Endometrial microvascular endothelial cells (primary cell): ENCODE data around the gene SHC1. TPM values are rescaled to one million over a fixed set of nuclear protein-coding genes. Genes with fewer than 3 reads are reported as not detected.

Source experiments
- in situ Hi-C: cut with HindIII; loops from 2 replicates; pipeline ENCODE4 v1.10.0; 2017; ENCODE audit warnings: low sequenced_read_pairs, low pct_unique_long_range_greater_than_20kb; ENCODE audit errors: inconsistent ontology term
- total RNA-seq: library from RNA; depleted of rRNA; stranded (reverse); fragments of >200 nt; gene quantifications from one replicate; pipeline ENCODE4 v1.2.3, GENCODE V29; 2015; ENCODE audit errors: inconsistent ontology term

Gene SHC1
- total RNA-seq, 1 donor from 2014 or later: 406 TPM

DNA sequence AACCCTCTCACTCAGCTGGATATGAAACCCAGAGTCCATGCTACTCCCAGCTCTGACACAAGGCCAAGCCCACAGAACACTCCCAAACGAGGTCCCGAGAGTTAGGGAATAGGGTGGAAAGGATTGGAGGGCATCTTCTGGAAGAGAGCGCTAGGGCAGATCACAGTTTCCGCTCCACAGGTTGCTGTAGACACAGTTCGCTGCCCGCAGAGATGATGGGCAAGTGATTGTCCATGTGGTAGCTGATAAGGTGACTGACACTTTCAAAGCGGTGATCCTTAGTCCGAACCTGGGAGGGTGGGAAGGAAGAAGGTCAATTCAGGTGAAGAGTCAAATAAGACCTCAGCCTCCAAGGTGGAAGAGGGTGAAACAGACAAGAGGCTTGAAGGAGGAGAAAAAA, 6.9 kb downstream of the SHC1 start:
- in situ Hi-C loops: no loop called here

DNA sequence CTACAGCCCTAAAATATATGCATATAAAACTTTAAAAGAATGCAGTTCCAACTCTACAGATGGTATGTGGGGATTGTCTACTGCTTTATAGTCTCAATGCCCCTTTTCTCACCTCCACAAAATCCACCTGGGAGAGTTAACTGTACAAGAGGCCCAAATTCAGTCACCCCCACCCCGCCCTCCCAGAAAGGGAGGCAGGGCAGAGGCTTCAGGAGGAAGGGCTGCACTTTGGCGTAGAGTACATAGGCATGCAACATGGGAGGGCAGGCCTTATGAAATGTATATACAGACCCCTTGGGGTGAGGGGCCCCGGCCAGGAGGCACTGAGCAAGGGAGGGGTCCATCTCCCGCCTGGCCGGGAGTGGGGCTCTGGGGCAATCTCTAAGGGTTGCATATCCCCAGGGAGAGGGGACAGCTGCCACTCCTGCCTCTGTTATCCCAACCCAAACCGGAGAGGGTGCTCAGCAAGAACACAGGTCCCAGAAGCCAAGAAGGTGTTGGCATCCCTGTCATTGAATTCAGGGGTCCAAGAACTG, 7.7 kb downstream of the SHC1 start:
- in situ Hi-C loops: no loop called here

DNA sequence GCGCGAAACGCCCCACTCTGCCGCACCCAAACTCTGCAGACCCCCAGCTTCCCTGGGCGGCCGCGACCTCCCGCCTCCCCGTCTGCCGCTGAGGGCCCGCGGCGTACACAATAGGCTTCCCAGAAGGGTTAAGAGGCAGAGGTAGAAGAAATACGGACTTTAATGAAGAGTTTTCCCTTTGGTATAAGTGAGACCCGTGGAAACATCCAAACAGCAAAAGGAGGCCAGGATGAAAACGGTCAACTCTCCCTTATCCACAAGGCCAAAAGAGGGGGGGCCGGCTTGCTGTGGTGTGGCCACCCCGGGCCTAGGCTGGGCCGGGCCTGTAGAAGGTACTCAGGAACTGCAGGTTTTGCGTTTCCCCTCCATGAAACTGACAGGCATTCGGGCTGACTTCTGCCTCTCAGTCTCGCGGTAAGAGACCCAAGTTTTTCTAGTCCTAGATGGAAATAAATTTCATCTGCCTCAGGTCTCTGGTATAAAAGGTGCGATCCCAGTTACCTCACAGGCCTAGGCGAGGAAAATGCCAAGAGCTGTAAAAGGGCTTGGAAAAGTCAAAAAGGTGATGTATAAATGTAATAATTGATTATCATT, 8.3 kb downstream of the SHC1 start:
- in situ Hi-C loops: no loop called here

DNA sequence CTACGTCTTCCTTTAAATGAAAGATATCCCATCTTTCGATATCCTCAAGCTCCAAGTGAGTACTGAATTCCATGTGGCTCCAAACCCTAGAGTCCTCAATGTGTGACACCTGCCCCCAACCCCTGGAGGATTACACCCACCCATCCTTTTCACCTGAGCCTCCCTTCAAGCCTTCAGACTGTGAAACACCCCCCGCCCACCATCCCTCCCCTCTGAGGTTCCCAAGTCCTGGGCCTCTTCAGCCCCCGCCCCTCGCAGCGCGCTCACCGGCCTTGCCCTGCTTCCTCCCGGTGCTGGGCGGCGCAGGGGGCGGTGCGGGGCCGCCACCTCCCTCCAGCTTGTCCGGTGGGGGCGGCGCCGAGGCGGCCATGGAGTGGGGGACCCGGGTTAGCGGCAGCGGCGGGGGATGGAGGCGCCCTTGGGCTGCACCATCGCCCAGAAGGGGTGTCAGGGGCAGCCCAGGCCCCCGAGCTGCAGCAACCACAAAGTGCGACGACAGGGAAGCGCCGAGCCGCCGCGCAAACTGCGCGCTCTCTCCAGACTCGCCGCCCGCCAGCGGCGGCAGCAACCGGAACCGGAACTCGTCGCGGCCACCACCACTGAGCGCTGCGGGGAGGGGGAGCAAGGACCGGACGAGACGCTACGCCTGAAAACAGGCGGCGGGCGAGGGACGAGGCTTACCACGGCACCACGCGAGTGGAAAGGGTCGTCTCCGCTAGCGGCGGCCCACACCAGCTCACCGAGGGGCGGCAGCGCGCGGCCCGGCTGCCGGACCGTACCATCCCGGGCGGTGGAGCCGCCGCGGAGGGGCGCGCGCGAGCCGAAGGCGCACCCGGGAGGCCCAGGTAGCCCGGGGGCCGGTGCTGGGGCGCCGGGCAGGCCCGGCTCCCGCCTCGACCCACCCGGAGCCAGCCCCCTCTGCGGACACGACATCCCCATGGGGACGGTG, 9.1 kb downstream of the SHC1 start, which contains the start of gene PYGO2:
PYGO2 (minus strand) TSS at position 576 of the 949 bp plus-strand sequence; CDS start at position 370, 206 bp downstream.
- in situ Hi-C loops: no loop called here

DNA sequence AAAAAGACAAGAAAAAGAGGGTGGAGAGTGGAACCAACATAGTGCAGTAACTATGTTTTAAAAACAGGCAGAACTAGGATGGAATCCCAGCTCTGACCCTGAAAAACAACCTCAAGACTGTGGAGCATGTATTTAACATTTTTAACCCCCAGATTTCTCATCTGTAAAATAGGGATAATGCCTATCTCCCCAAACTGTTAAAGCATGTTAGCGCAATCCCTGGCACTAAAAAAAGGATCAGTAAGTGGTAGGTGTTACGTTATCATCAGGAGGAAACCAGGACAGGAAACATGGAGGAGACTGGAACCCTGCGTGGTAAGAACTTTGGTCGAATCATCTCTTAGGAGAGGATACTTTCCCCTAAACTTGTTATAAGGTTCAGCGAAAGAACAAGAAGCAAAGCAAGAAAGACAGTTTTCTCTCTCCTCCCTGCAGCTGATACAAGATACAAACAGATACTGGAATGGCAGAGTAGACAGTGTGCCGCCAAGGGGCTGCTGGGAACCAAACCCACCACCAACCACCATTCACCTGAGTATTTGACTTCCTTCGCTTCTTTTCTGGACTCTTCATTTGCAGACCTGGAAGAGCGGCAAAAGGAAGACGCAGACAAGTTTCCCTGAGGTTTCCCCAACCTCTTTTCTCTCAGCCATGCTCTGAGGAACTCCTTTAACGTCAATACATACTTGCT, 10.0 kb downstream of the SHC1 start:
- in situ Hi-C loops: no loop called here

DNA sequence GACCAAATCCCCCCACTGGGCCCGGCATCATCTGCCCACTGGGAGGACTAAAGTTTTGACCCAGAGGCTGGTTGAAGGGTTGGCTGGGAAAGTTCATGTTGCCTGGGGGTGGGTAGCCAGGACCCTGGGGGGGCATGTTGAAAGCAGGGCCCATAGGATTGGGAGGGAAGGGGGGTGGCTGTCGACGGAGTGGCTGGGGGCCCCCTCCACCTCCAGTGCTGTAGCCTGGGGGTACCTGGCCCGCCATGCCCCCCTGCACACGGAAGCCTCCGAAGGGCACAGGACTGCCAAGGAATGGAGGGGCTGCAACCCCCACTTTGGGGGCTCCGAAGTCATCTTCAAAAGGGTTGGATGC, 11.1 kb downstream of the SHC1 start:
- in situ Hi-C loops: no loop called here

DNA sequence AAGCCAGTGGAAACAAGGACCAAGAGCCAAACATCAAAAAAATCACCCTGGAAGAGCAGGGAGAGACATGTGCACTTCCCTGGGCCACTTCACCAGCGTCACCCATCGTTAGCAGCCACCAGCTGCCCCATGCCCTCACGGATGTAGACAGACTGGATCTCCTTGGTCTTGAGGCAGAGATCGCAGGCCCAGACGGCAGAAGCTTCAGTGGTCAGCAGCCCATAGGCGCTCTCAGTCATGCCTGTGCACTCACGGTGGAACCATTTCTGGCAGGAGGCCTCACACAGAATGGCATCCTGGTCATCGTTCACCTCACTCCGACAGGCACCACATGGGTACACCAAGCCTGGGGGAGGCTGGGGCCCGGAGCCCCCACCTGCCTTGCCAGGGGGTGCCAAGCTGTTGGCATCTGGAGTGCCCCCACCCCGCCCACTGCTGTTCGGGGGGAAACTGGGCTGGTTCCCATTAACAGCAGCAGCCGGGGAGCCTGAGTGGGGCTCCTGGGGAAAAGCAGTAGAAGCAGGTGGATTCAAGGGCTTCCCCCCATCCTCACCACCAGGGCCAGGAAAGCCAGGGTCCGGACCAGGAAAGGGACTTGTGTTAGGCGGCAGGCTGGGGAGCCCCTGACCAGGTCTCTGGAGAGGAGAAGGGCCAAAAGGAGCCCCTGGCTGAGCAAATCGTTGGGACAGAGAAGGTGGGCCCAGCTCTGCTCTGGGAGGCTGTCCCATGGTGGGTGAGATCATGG, 11.7 kb downstream of the SHC1 start:
- in situ Hi-C loops: no loop called here

DNA sequence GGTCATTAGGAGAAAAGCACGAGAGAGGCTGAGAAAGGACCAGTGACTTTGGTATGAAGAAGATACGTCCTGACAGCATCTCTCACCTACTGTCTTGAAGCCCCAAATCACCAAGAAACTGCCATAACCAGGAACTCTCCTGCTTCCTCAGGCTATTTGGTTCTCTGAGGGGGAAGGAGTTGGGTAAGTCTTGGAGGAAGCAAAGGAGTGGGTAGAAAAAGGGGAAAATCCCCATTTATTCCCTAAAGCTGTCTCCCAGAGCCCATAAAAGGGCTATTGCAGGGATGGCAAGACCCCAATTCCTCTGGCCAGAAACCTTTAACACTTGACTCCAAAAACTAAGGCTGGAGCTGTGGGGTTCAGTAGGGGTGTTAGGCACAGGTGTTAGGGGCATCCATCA, 12.5 kb downstream of the SHC1 start:
- in situ Hi-C loops: no loop called here

DNA sequence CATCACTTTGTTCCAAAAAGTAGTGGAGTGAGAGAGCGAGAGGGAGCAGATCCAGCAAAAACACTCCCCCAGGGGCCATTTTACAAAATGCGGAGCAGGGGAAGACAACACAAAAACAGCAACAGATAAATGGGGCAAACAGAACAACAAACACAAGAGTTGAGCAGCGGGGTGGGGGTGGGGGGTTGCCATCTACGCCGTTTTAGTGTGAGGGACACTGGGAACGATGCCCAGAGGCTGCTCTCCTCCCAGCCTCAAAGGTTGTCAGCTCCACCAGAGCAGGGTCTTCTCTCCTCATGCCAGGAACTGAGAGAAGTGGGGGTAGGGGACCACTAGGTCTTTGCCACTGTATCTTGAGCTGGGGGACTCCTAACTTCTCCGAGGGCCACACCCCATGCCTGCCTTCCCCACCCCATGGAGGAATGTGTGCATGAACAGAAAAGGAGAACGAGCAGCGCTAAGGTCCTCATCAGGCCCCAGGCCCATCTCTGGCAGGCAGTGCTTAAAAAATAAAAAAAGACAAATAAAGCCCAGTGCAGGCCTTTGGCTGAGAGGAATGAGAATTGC, 13.4 kb downstream of the SHC1 start:
- in situ Hi-C loops: no loop called here

DNA sequence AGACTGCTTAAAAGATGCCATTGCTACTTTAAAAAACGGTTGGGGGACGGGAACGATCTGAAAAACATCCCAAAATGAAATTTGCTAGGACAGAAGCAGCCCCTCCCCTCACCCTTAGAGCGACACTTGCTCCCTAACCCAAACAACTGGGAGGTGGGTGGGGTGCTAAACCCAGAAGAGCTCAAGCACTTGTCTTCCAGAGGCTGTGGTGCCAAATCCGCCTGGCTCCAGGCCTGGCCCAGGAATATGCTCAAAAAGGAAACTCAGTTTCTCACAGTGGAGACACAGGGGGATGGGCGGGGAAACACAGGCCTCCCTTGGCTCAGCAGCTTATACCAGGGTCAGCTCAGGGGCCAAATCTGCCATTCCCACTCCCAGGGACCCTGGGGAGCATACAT, 14.0 kb downstream of the SHC1 start:
- in situ Hi-C loops: no loop called here

DNA sequence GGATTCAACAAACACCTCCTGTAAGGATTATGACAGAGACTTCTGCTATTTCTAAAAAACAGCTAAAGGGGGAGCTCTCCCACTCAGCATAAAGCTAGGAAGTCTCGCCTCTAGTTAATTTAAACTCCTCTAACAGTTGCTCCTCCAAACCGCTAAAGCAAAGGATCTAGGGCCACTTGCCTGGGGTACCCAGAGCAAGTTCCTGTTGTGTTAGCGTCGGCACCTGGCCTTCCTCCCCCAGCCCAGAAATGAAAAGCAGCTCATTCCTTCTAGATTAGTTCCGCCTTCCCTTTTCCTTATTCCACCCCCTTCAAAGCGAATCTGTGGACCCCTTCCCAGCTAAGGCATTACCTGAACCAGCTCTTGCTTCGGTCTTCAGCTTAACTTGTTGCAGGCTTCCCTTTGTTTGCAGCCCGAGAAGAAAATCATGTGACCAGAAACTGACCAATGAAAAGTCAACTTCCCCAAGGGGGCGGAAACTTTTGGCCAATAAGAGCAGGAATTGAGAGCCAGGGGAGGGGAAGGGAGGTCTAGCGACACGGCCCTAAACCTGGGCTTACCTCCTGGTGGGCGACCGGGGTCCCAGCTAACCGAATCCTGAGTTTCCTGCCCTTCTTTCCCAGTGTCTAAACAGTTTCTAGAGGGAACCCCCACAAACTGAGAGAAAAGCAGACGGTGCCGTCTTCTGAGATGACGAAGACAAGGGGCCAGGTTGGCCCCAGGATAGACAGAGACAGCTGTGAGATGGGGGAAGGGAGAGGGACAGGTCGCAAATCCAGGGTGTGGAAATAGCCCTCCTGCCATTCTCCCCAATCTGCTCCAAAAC, 14.6 kb downstream of the SHC1 start, which contains the start of gene PBXIP1:
PBXIP1 (minus strand) TSS at position 382 of the 826 bp plus-strand sequence. CDS start 2,378 bp downstream, outside the sequence.
- in situ Hi-C loops: no loop called here

DNA sequence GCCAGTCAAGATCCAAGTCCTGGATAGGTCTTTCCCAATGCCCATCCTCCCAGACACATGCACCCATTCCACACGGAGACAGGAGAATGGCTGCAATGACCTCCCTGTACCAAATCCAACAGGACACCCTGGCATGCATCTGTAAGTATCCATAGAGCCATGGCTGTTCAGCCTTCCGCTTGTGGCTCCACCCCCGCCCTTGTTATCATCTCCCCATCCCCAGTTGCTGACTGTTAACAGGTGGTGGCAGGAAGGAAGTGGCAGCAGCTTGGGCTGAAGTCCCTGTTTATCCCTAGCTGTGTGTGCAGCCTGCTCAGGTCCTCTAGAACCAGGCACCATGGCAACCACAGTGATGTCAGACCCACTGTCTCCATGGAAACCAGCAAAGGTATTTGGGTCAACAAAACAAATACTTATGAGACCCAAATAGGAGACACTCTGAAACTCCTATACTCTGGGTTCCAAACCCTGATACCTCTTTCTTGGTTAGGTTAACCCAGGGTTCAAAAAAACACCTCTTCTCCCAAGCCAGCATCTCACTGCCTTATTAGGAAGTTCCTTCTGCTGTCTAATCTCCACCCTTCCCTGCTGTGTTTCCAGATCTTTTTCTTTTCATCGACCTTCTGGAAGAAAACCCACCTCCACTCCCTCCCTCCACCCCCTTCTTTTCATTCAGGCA, 15.4 kb downstream of the SHC1 start:
- in situ Hi-C loops: no loop called here

DNA sequence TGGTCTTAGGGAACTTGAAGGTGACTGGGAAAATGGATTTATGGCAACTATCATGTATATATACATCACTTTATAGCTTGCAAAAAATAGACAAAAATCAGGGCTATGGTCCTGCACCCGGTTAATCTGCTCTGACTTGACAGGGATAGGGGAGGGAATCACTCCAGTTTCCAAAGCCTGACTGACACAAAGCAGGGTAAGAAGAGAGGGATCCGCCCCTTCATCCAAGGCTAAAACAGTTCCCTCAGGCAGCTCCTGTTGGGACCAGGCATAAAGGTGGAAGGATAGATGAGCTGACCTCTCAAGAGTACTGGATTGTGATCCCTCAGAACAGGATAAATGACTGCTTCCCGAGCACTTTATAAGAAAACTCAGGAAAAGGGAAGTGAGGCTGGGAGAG, 16.0 kb downstream of the SHC1 start:
- in situ Hi-C loops: no loop called here

DNA sequence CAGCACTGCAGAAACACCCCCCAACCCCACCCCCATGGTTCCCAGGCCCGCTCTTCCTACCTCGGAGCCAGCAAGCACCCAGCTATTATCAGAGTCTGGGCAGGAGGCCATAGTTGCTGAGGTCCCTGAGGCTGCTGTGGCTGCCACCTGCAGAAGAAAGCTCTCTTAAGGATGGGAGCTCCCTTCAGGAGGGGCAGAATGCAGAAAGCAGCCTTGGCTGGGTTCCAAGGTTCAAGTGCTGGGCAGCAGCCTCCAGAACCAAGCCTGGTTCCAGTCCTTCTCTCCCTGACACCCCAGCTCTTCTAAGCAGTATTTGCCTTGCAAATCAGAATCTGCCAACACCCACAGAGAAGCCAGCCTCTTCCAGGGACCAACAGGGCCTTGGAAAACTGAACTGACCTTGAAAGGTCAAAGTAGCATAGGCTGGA, 16.9 kb downstream of the SHC1 start:
- in situ Hi-C loops: no loop called here

DNA sequence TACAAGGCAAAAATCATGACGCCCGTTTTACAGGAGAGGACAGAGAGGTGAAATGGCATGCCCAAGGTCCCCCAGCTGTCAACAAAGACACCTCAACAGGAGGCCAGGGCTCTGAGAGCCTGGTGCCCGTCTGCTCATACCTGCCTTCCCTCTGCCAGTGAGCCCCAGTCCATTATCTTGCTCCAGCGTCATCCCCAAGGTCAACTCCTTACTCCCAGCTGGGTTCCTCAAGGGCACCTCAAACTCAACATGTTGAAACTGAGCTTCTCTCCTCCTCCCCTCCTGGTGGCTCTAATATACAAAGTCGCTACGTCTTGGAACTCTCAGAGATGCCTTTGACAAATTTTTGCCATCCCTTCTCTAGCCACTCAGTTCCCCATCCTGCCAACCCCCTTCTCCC, 17.9 kb downstream of the SHC1 start:
- in situ Hi-C loops: no loop called here

DNA sequence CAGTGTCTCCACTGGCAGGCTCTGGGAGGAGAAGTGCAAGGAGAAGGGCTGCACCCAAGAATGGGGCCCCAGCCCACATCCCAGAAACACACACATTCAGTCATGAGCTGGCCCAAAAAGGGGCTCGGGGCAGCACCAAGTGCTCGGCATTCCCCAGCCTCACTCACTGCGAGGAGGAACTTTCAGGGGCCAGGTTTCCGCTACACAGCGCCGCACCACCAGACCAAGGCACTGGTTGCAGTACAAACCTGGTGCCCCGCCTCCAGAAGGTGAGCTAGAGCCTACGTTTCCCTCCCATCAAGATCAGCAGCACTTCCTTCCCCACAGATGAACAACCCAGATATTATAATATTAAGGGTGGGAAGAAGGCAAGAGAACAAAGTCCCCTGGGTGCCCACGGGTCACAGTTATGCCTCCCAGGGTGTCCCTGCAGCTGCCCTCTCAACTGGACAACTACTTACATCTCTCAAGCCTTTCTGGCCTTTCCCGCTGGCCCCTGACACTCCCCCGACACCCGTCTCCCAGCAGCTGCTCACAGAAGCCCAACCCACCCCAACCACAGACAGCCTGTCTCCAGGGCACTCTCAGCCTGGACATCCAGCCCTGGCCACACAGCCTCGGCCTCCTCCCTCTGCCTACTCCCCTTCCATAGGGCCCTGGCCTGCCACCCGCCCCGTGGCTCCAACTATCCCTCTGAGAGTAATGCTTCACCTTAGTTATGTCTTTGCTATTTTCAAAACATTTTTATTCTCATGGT, 18.5 kb downstream of the SHC1 start:
- in situ Hi-C loops: no loop called here
